GM12878 (cell line): ENCODE measurements around the gene LKAAEAR1. TPM values are rescaled to one million over a fixed set of nuclear protein-coding genes. Genes with fewer than 3 reads are reported as not detected.
A peak's percentile ranks its signal among the peaks of the same experiment; 100 is the strongest.

ENCODE experiments used
- ATAC-seq: fragments of 200-7000 bp; cut with Tn5 transposase; 3 replicates; pipeline ENCODE4 v1.9.1; 2020; ENCODE audit warnings: mild to moderate bottlenecking, moderate library complexity
- BruUV-seq: library from RNA; stranded (reverse); fragments of 400-500 nt; replicated peaks from 2 replicates; lab custom pipeline; 2021; lab: Mats Ljungman, UMichigan
- CTCF ChIA-PET: fragments of 300-600 bp; sonication (Branson Sonifier 250); formaldehyde crosslinking; extraction: SDS; loops from one replicate; lab custom pipeline; 2021; ENCODE audit warnings: inconsistent platforms; lab: Yijun Ruan, JAX
- POLR2A ChIA-PET: fragments of 350-600 bp; formaldehyde crosslinking; extraction: SDS; loops from one replicate; lab custom pipeline; 2021; ENCODE audit warnings: inconsistent platforms; lab: Charles Lee
- RAD21 ChIA-PET: fragments of 300-600 bp; sonication (Branson Sonifier 250); formaldehyde crosslinking; loops from one replicate; lab custom pipeline; 2023; ENCODE audit warnings: antibody characterized with exemption; ENCODE audit not compliant: unreplicated experiment; lab: Charles Lee
- SMC1A ChIA-PET: fragments of 300-600 bp; sonication (Branson Sonifier 250); formaldehyde crosslinking; loops from one replicate; lab custom pipeline; 2023; ENCODE audit not compliant: unreplicated experiment, uncharacterized antibody; lab: Charles Lee
- DNase-seq: peaks from one replicate; pipeline ENCODE4 v3.0.0-alpha.2; 2011; ENCODE audit warnings: low read depth, low spot score
- FAIRE-seq: peaks from 3 replicates; lab custom pipeline; 2011; peaks lifted over from hg19 to GRCh38; lab: Jason Lieb, UNC
- H2AFZ ChIP-seq: 2 replicates; pipeline ENCODE4 v1.6.0; 2011; ENCODE audit warnings: low read depth, low read length, control low read depth; ENCODE audit not compliant: control insufficient read depth
- H3K27ac ChIP-seq: 2 replicates; pipeline ENCODE4 v1.5.1; 2011; ENCODE audit warnings: control low read depth; ENCODE audit not compliant: control insufficient read depth, insufficient read depth
- H3K27me3 ChIP-seq, 2 experiments: replicated peaks in 1 of 2; 2 replicates each; pipeline versions ENCODE4 v1.6.0 to v1.6.1; 2011; ENCODE audit warnings: low read length in 1 of 2; ENCODE audit not compliant: control insufficient read depth in 2 of 2, insufficient read depth in 2 of 2
- H3K36me3 ChIP-seq, 2 experiments: 2 replicates each; pipeline ENCODE4 v1.5.1; 2011; ENCODE audit warnings: low read length in 1 of 2; ENCODE audit not compliant: control insufficient read depth in 2 of 2, insufficient read depth in 2 of 2
- H3K4me1 ChIP-seq: 2 replicates; pipeline ENCODE4 v1.6.1; 2011; ENCODE audit warnings: mild to moderate bottlenecking, low read length, moderate library complexity, mixed read lengths; ENCODE audit not compliant: control insufficient read depth, insufficient read depth
- H3K4me2 ChIP-seq: 2 replicates; pipeline ENCODE4 v1.6.0; 2011; ENCODE audit warnings: control low read depth; ENCODE audit not compliant: control insufficient read depth, insufficient read depth
- H3K4me3 ChIP-seq: fragments of 200-600 bp; sonication (generic); 2 replicates; pipeline ENCODE4 v1.5.1; 2016
- H3K79me2 ChIP-seq: 2 replicates; pipeline ENCODE4 v1.6.0; 2011; ENCODE audit warnings: low read length; ENCODE audit not compliant: control insufficient read depth, insufficient read depth
- H3K9ac ChIP-seq: 2 replicates; pipeline ENCODE4 v1.8.0; 2011; ENCODE audit warnings: low read length, control low read depth, mixed read lengths; ENCODE audit not compliant: control insufficient read depth, insufficient read depth
- H3K9me3 ChIP-seq: replicated peaks from 3 replicates; pipeline ENCODE4 v1.5.1; 2011; ENCODE audit warnings: mild to moderate bottlenecking, low read length; ENCODE audit not compliant: control insufficient read depth, insufficient read depth
- H4K20me1 ChIP-seq: 2 replicates; pipeline ENCODE4 v1.6.0; 2011; ENCODE audit not compliant: control insufficient read depth, insufficient read depth
- BCLAF1 ChIP-seq: fragments of 450-650 bp; IDR thresholded peaks from 2 replicates; pipeline ENCODE4 v1.6.1; 2017; ENCODE audit warnings: antibody characterized with exemption, mild to moderate bottlenecking, moderate library complexity
- FOXM1 ChIP-seq: IDR thresholded peaks from 2 replicates; pipeline ENCODE4 v1.6.1; 2012; ENCODE audit warnings: low read depth, mild to moderate bottlenecking, inconsistent platforms, low read length, moderate library complexity
- HDAC6 ChIP-seq: fragments of 200-600 bp; sonication (generic); IDR thresholded peaks from one replicate; pipeline ENCODE4 v1.8.0; 2017; ENCODE audit warnings: antibody characterized with exemption; ENCODE audit not compliant: unreplicated experiment
- IKZF1 ChIP-seq: fragments of 450-650 bp; conservative IDR thresholded peaks from 2 replicates; pipeline ENCODE4 v1.6.1; 2017; ENCODE audit warnings: antibody characterized with exemption, mild to moderate bottlenecking
- LARP7 ChIP-seq: fragments of 450-650 bp; IDR thresholded peaks from 2 replicates; pipeline ENCODE4 v1.6.1; 2017; ENCODE audit warnings: mild to moderate bottlenecking
- RAD21 ChIP-seq: IDR thresholded peaks from 2 replicates; pipeline ENCODE4 v1.6.1; 2011; ENCODE audit warnings: mild to moderate bottlenecking, low read depth, low read length, moderate library complexity; ENCODE audit not compliant: insufficient read depth
- SMC3 ChIP-seq: IDR thresholded peaks from 2 replicates; pipeline ENCODE4 v1.6.1; 2011; ENCODE audit warnings: low read length, improper control_type of control experiment, borderline replicate concordance
- SREBF2 ChIP-seq: IDR thresholded peaks from 2 replicates; pipeline ENCODE4 v1.6.1; 2012; ENCODE audit warnings: mild to moderate bottlenecking, low read length
- SUPT20H ChIP-seq: IDR thresholded peaks from 2 replicates; pipeline ENCODE4 v1.6.1; 2011; ENCODE audit warnings: low read depth, mild to moderate bottlenecking, low read length, moderate library complexity, borderline replicate concordance; ENCODE audit not compliant: control insufficient read depth
- YY1 ChIP-seq: IDR thresholded peaks from 2 replicates; pipeline ENCODE4 v1.6.1; 2011; ENCODE audit warnings: low read depth, mild to moderate bottlenecking, low read length
- WGBS: methylation state at CpG from one replicate; pipeline ENCODE4 v1.1.6; 2016; ENCODE audit warnings: low lambda C conversion rate; ENCODE audit not compliant: insufficient replicate concordance, insufficient coverage; ENCODE audit errors: missing lambda C conversion rate; 5-methylcytosine and 5-hydroxymethylcytosine counted together
- in situ Hi-C: fragments of 300-500 bp; cut with MboI; formaldehyde crosslinking; loops from 9 replicates; pipeline ENCODE4 v1.14.3; 2018; ENCODE audit warnings: mixed read lengths
- intact Hi-C: fragments of 100-400 bp; cut with micrococcal nuclease; formaldehyde crosslinking; loops from one replicate; pipeline ENCODE4 v1.14.2; 2022; ENCODE audit not compliant: unreplicated experiment
- polyA plus RNA-seq, 11 experiments: library from polyadenylated mRNA; depleted of rRNA in 4 of 11; unstranded in 6 of 11; stranded (reverse) in 5 of 11; fragments of >200 nt; fragmentation: Nextera tagmentation in 4 of 11; fragmentation: Illumina TruSeq in 1 of 11; extraction: Ambion mirVana in 4 of 11; extraction: Trizol in 1 of 11; gene quantifications; 1 replicate in 1 of 11; 2 replicates in 10 of 11; pipeline versions ENCODE4 v1.2.1 to v1.2.3, GENCODE V29; 2011 to 2016; ENCODE audit warnings: inconsistent platforms in 2 of 11, missing spikeins in 2 of 11, low read depth in 1 of 11
- total RNA-seq, 4 experiments: library from RNA; depleted of rRNA in 3 of 4; stranded (reverse); fragments of >200 nt in 3 of 4; fragmentation: Illumina TruSeq in 1 of 4; extraction: Trizol in 1 of 4; gene quantifications; 2 replicates each; pipeline versions ENCODE4 v1.2.1 to v1.2.3, GENCODE V29; 2013 to 2021
- TF ChIP-seq, protein P1 (sequence below), 3 experiments: IDR thresholded peaks in 2 of 3; conservative IDR thresholded peaks in 1 of 3; 2 replicates each; pipeline ENCODE4 v1.5.1; 2011; ENCODE audit warnings: low read depth in 3 of 3, low read length in 3 of 3, mild to moderate bottlenecking in 3 of 3, control low read depth in 2 of 3, moderate library complexity in 2 of 3, inconsistent platforms in 1 of 3, mixed read lengths in 1 of 3; ENCODE audit not compliant: control insufficient read depth in 2 of 3, insufficient read depth in 1 of 3; ENCODE audit errors: extremely low read depth in 1 of 3
- TF ChIP-seq, protein P2 (sequence below): fragments of 450-650 bp; IDR thresholded peaks from 2 replicates; pipeline ENCODE4 v1.6.1; 2016; ENCODE audit warnings: mild to moderate bottlenecking, moderate library complexity, borderline replicate concordance

The LKAAEAR1 gene
- total and polyA plus RNA-seq, 10 of the 15 experiments (the other 5 are each of a cell fraction or from before 2014, with no cell fraction given), result not detected

DNA sequence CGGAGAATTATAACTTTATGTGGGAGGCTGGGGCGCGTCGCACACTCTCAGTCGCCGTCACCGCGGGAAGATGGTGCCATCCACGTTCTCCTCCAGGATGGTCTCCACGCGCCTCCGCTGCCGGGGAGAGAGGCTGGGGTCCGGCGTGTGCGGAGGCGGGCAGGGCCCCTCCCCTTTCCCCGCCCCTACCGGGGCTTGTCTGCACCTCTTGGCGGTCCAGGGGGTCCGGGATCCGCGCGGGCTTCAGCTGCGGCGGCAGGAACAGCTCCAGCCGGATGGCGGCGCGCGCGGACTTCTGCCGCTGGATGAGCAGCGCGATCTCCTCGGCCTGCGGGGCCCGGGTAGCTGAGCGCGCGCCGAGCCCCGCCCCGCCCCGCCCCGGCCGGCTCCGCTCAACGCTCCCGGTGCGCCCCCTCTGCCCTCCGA, 807 bp downstream of the LKAAEAR1 start (continued):
- TF ChIP-seq, protein P1, sequence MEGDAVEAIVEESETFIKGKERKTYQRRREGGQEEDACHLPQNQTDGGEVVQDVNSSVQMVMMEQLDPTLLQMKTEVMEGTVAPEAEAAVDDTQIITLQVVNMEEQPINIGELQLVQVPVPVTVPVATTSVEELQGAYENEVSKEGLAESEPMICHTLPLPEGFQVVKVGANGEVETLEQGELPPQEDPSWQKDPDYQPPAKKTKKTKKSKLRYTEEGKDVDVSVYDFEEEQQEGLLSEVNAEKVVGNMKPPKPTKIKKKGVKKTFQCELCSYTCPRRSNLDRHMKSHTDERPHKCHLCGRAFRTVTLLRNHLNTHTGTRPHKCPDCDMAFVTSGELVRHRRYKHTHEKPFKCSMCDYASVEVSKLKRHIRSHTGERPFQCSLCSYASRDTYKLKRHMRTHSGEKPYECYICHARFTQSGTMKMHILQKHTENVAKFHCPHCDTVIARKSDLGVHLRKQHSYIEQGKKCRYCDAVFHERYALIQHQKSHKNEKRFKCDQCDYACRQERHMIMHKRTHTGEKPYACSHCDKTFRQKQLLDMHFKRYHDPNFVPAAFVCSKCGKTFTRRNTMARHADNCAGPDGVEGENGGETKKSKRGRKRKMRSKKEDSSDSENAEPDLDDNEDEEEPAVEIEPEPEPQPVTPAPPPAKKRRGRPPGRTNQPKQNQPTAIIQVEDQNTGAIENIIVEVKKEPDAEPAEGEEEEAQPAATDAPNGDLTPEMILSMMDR (IDR thresholded peaks at IDR 0.05 in 2 of 3, conservative IDR thresholded peaks at IDR 0.05 in 1 of 3; ENCODE audit: control insufficient read depth in 2 of 3, extremely low read depth in 1 of 3, insufficient read depth in 1 of 3, low read depth in 3 of 3, low read length in 3 of 3), result peak; percentile 57 to 84 (median 71)
- TF ChIP-seq RAD21 (peak; percentile 56), SMC3 (peak; percentile 63; the same call in 1 of the 2 replicates)

GRCh38 chr20:64082820-64083377, 1.3 kb downstream of the LKAAEAR1 start:
- Histone ChIP-seq H3K4me1 (peaks cover 14% of the 10 kb centered on the region), H2AFZ (peak overlapping the region; percentile 21; the same call in 1 of the 2 replicates), H3K27ac (no peak overlapping the region), H3K27me3 (peaks cover 2 to 7% of the 10 kb centered on the region in 2 experiments; a peak in 2 of 4 replicates), H3K79me2 (peaks cover 11% of the 10 kb centered on the region), H4K20me1 (no peaks in the 10 kb centered on the region), H3K4me3 (peak overlapping the region; percentile 57; the same call in 1 of the 2 replicates), H3K9me3 (peaks cover 6% of the 10 kb centered on the region; the same call in 1 of the 3 replicates), H3K36me3 (no peaks in the 10 kb centered on the region), H3K4me2 (peak overlapping the region; percentile 79), H3K9ac (no peak overlapping the region)
- FAIRE-seq (no peak), DNase-seq (no peak), ATAC-seq (no peak)
- intact Hi-C loops, result loop anchor here (1.0 kb wide), 1 partner anchor 37 kb away; no protein-coding TSS in a partner anchor
- BruUV-seq, result no TSS peak
- ChIA-PET SMC1A (interaction anchor here (0.8 to 1.9 kb wide), 5 partner anchors 27 to 39 kb away, joined by 3 to 13 read pairs (median 4); no protein-coding TSS in a partner anchor), POLR2A (interaction anchor here (2.4 kb wide), 1 partner anchor 38 kb away, joined by 12 read pairs; no protein-coding TSS in a partner anchor), RAD21 (interaction anchor here (0.5 to 6.7 kb wide), 11 partner anchors 17 to 103 kb away, joined by 3 to 67 read pairs (median 5); partner anchors contain the start of genes SAMD10 and TCEA2), CTCF (interaction anchor here (0.7 to 3.5 kb wide), 7 partner anchors 17 to 55 kb away, joined by 3 to 65 read pairs (median 7); partner anchors contain the start of gene NPBWR2)
- in situ Hi-C loops, result no loop called here
- WGBS, result 14% methylated on average over 13 of the region's 13 CpGs
- TF ChIP-seq, protein P2, sequence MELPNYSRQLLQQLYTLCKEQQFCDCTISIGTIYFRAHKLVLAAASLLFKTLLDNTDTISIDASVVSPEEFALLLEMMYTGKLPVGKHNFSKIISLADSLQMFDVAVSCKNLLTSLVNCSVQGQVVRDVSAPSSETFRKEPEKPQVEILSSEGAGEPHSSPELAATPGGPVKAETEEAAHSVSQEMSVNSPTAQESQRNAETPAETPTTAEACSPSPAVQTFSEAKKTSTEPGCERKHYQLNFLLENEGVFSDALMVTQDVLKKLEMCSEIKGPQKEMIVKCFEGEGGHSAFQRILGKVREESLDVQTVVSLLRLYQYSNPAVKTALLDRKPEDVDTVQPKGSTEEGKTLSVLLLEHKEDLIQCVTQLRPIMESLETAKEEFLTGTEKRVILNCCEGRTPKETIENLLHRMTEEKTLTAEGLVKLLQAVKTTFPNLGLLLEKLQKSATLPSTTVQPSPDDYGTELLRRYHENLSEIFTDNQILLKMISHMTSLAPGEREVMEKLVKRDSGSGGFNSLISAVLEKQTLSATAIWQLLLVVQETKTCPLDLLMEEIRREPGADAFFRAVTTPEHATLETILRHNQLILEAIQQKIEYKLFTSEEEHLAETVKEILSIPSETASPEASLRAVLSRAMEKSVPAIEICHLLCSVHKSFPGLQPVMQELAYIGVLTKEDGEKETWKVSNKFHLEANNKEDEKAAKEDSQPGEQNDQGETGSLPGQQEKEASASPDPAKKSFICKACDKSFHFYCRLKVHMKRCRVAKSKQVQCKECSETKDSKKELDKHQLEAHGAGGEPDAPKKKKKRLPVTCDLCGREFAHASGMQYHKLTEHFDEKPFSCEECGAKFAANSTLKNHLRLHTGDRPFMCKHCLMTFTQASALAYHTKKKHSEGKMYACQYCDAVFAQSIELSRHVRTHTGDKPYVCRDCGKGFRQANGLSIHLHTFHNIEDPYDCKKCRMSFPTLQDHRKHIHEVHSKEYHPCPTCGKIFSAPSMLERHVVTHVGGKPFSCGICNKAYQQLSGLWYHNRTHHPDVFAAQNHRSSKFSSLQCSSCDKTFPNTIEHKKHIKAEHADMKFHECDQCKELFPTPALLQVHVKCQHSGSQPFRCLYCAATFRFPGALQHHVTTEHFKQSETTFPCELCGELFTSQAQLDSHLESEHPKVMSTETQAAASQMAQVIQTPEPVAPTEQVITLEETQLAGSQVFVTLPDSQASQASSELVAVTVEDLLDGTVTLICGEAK, result no peak
- TF ChIP-seq LARP7 (no peak), HDAC6 (no peak), YY1 (no peak), BCLAF1 (no peak), SREBF2 (no peak), SUPT20H (no peak), FOXM1 (no peak), IKZF1 (no peak)
